ENCODE results near the gene ANGEL1.

- TF ChIP-seq POLR2A (IDR thresholded peaks at IDR 0.05), result no peak
- no peak for TF ChIP-seq CTCF (IDR thresholded peaks at IDR 0.05)
These were observed 56.9 kb downstream of the ANGEL1 start for GRCh38 chr14:76755610-76756370.

Data from testis (tissue), 2 donors.